HepG2 (cell line): ENCODE measurements around the gene SPTB. TPM values are rescaled to one million over a fixed set of nuclear protein-coding genes. Genes with fewer than 3 reads are reported as not detected.

Experiments used
- ASH2L ChIP-seq: fragments of 300-600, 200-600 bp; sonication (generic); IDR thresholded peaks from 2 replicates; pipeline ENCODE4 v1.7.0; 2017; ENCODE audit warnings: low read depth, mild to moderate bottlenecking, moderate library complexity, mixed read lengths, low read length; ENCODE audit not compliant: insufficient read length
- ATF7 ChIP-seq, 2 experiments: fragments of 450-650 bp in 1 of 2; sonication (generic) in 1 of 2; formaldehyde crosslinking in 1 of 2; IDR thresholded peaks; 2 replicates each; pipeline versions ENCODE4 v1.4.0 to v1.6.1; 2016 to 2020; ENCODE audit warnings: antibody characterized with exemption in 1 of 2, mild to moderate bottlenecking in 1 of 2, missing genetic modification reagents in 1 of 2
- ELF1 ChIP-seq: sonication (generic); formaldehyde crosslinking; IDR thresholded peaks from 2 replicates; pipeline ENCODE4 v1.4.0; 2020; ENCODE audit warnings: missing genetic modification reagents
- ELF4 ChIP-seq: sonication (generic); formaldehyde crosslinking; IDR thresholded peaks from 2 replicates; pipeline ENCODE4 v1.5.0; 2020; ENCODE audit warnings: missing genetic modification reagents, mild to moderate bottlenecking, moderate library complexity, borderline replicate concordance
- FOXA3 ChIP-seq: IDR thresholded peaks from 2 replicates; pipeline ENCODE4 v1.6.1; 2016; ENCODE audit warnings: missing genetic modification reagents, missing compliant biosample characterization
- GATAD1 ChIP-seq: IDR thresholded peaks from 2 replicates; pipeline ENCODE4 v1.6.1; 2016; ENCODE audit warnings: missing genetic modification reagents, missing compliant biosample characterization
- HBP1 ChIP-seq: IDR thresholded peaks from 2 replicates; pipeline ENCODE4 v1.6.1; 2016; ENCODE audit warnings: low read depth, control low read depth
- HOXD1 ChIP-seq: sonication (generic); formaldehyde crosslinking; IDR thresholded peaks from 2 replicates; pipeline ENCODE4 v1.5.0; 2020; ENCODE audit warnings: missing genetic modification reagents
- KMT2B ChIP-seq: IDR thresholded peaks from 2 replicates; pipeline ENCODE4 v1.6.1; 2016; ENCODE audit warnings: missing genetic modification reagents, missing compliant biosample characterization
- MAF1 ChIP-seq: sonication (generic); formaldehyde crosslinking; IDR thresholded peaks from 2 replicates; pipeline ENCODE4 v1.5.0; 2020; ENCODE audit warnings: missing genetic modification reagents, borderline replicate concordance
- NCOA5 ChIP-seq: sonication (generic); formaldehyde crosslinking; IDR thresholded peaks from 2 replicates; pipeline ENCODE4 v1.4.0; 2020; ENCODE audit warnings: missing genetic modification reagents
- NFE2L2 ChIP-seq: fragments of 150-350 bp; IDR thresholded peaks from 2 replicates; pipeline ENCODE4 v1.6.1; 2014; ENCODE audit warnings: low read length
- RBAK ChIP-seq: sonication (generic); formaldehyde crosslinking; IDR thresholded peaks from 2 replicates; pipeline ENCODE4 v1.5.1; 2020; ENCODE audit warnings: mild to moderate bottlenecking, missing genetic modification reagents
- SAP130 ChIP-seq: IDR thresholded peaks from 2 replicates; pipeline ENCODE4 v1.6.1; 2016; ENCODE audit warnings: low read depth
- SOX13 ChIP-seq, 3 experiments: fragments of 450-650 bp in 1 of 3; sonication (generic) in 1 of 3; formaldehyde crosslinking in 1 of 3; IDR thresholded peaks in 2 of 3; conservative IDR thresholded peaks in 1 of 3; 2 replicates each; pipeline versions ENCODE4 v1.5.0 to v1.6.1; 2016 to 2020; ENCODE audit warnings: antibody characterized with exemption in 1 of 3, mild to moderate bottlenecking in 1 of 3, missing compliant biosample characterization in 1 of 3, missing genetic modification reagents in 1 of 3, moderate library complexity in 1 of 3
- SRSF9 ChIP-seq: fragments of 200-400 bp; formaldehyde crosslinking; IDR thresholded peaks from 2 replicates; pipeline ENCODE4 v1.6.1; 2018; ENCODE audit warnings: borderline replicate concordance, mild to moderate bottlenecking, low read depth, low read length; ENCODE audit not compliant: insufficient read depth, poor library complexity, severe bottlenecking
- TCF7 ChIP-seq: sonication (generic); IDR thresholded peaks from 2 replicates; pipeline ENCODE4 v1.6.1; 2016; ENCODE audit warnings: antibody characterized with exemption, low read depth
- ZNF572 ChIP-seq: sonication (generic); formaldehyde crosslinking; IDR thresholded peaks from 2 replicates; pipeline ENCODE4 v1.5.1; 2020; ENCODE audit warnings: mild to moderate bottlenecking, missing genetic modification reagents
- ZNF619 ChIP-seq: sonication (generic); formaldehyde crosslinking; IDR thresholded peaks from 2 replicates; pipeline ENCODE4 v1.4.0; 2020; ENCODE audit warnings: mild to moderate bottlenecking, missing genetic modification reagents
- ZNF781 ChIP-seq: sonication (generic); formaldehyde crosslinking; IDR thresholded peaks from 2 replicates; pipeline ENCODE4 v1.5.1; 2020; ENCODE audit warnings: borderline replicate concordance, mild to moderate bottlenecking, missing genetic modification reagents; ENCODE audit errors: not compliant biosample characterization
- ZZZ3 ChIP-seq: sonication (generic); formaldehyde crosslinking; IDR thresholded peaks from 2 replicates; pipeline ENCODE4 v1.4.0; 2020; ENCODE audit warnings: missing genetic modification reagents, mild to moderate bottlenecking, borderline replicate concordance
- polyA plus RNA-seq, 8 experiments: library from polyadenylated mRNA; depleted of rRNA in 3 of 8; stranded (reverse) in 7 of 8; unstranded in 1 of 8; fragments of >200 nt; fragmentation: Illumina TruSeq in 4 of 8; extraction: Trizol in 4 of 8; gene quantifications; 2 replicates each; pipeline versions ENCODE4 v1.2.1 to v1.2.3, GENCODE V29; 2011 to 2016; ENCODE audit warnings: low read depth in 4 of 8, missing spikeins in 1 of 8, mixed read lengths in 1 of 8; ENCODE audit not compliant: insufficient read depth in 1 of 8
- total RNA-seq, 5 experiments: library from RNA; depleted of rRNA; stranded (reverse); fragments of >200 nt; fragmentation: Illumina TruSeq; extraction: Trizol; gene quantifications; 2 replicates each; pipeline ENCODE4 v1.2.3, GENCODE V29; 2016; ENCODE audit warnings: low read depth in 1 of 5
- TF ChIP-seq, protein P1 (sequence below): sonication (generic); formaldehyde crosslinking; IDR thresholded peaks from 2 replicates; pipeline ENCODE4 v1.5.0; 2020; ENCODE audit warnings: mild to moderate bottlenecking, missing genetic modification reagents, moderate library complexity
- TF ChIP-seq, protein P2 (sequence below): sonication (generic); formaldehyde crosslinking; IDR thresholded peaks from 2 replicates; pipeline ENCODE4 v1.4.0; 2020; ENCODE audit warnings: missing genetic modification reagents, low read depth, mild to moderate bottlenecking, borderline replicate concordance
- TF ChIP-seq, protein P3 (sequence below): sonication (generic); IDR thresholded peaks from 2 replicates; pipeline ENCODE4 v1.6.1; 2016; ENCODE audit warnings: low read depth, borderline replicate concordance

SPTB gene
- total and polyA plus RNA-seq, 2 of the 13 experiments (the other 11 are each of a cell fraction or from before 2014, with no cell fraction given): 0.01 to 0.02 TPM

- TF ChIP-seq, protein P1, sequence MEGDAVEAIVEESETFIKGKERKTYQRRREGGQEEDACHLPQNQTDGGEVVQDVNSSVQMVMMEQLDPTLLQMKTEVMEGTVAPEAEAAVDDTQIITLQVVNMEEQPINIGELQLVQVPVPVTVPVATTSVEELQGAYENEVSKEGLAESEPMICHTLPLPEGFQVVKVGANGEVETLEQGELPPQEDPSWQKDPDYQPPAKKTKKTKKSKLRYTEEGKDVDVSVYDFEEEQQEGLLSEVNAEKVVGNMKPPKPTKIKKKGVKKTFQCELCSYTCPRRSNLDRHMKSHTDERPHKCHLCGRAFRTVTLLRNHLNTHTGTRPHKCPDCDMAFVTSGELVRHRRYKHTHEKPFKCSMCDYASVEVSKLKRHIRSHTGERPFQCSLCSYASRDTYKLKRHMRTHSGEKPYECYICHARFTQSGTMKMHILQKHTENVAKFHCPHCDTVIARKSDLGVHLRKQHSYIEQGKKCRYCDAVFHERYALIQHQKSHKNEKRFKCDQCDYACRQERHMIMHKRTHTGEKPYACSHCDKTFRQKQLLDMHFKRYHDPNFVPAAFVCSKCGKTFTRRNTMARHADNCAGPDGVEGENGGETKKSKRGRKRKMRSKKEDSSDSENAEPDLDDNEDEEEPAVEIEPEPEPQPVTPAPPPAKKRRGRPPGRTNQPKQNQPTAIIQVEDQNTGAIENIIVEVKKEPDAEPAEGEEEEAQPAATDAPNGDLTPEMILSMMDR: 0 out of 2 replicates have a peak, but pooled peaks have one; percentile 4
- TF ChIP-seq SOX13 (IDR thresholded peaks at IDR 0.05): no peak
- TF ChIP-seq SOX13 (CRISPR knock-in tag; conservative IDR thresholded peaks at IDR 0.05 in 1 of 2, IDR thresholded peaks at IDR 0.05 in 1 of 2): peak in 1 of 2 experiments; percentile 21; a peak in 1 of 4 replicates
- TF ChIP-seq SAP130 (CRISPR knock-in tag): peak; percentile 94
- TF ChIP-seq NFE2L2: no peak
- no peak for TF ChIP-seq ATF7 (IDR thresholded peaks at IDR 0.05)
- TF ChIP-seq ATF7 (CRISPR knock-in tag; IDR thresholded peaks at IDR 0.05): peak; percentile 75; the same call in 1 of the 2 replicates
- TF ChIP-seq, protein P2, sequence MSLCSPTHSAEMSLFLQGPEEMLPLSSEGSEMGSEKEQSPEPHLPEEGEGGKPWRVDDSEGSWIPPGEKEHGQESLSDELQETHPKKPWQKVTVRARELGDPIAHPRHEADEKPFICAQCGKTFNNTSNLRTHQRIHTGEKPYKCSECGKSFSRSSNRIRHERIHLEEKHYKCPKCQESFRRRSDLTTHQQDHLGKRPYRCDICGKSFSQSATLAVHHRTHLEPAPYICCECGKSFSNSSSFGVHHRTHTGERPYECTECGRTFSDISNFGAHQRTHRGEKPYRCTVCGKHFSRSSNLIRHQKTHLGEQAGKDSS (CRISPR knock-in tag): peak; percentile 58; the same call in 1 of the 2 replicates
- no peak for TF ChIP-seq MAF1 (CRISPR knock-in tag)
- TF ChIP-seq RBAK (CRISPR knock-in tag): no peak
- peak; percentile 88 for TF ChIP-seq KMT2B (CRISPR knock-in tag)
- TF ChIP-seq HOXD1 (CRISPR knock-in tag): 0 out of 2 replicates have a peak, but pooled peaks have one; percentile 32
- peak; percentile 86; the same call in 1 of the 2 replicates for TF ChIP-seq ELF4
- TF ChIP-seq TCF7: no peak
- TF ChIP-seq GATAD1 (CRISPR knock-in tag): peak; percentile 86
- TF ChIP-seq, protein P3, sequence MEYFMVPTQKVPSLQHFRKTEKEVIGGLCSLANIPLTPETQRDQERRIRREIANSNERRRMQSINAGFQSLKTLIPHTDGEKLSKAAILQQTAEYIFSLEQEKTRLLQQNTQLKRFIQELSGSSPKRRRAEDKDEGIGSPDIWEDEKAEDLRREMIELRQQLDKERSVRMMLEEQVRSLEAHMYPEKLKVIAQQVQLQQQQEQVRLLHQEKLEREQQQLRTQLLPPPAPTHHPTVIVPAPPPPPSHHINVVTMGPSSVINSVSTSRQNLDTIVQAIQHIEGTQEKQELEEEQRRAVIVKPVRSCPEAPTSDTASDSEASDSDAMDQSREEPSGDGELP: no peak
- TF ChIP-seq NCOA5 (CRISPR knock-in tag): no peak
- no peak for TF ChIP-seq ZNF781 (CRISPR knock-in tag)
- TF ChIP-seq ZNF619 (CRISPR knock-in tag): 0 out of 2 replicates have a peak, but pooled peaks have one; percentile 44
- peak; percentile 97 for TF ChIP-seq ELF1 (CRISPR knock-in tag)
- peak; percentile 41; the same call in 1 of the 2 replicates for TF ChIP-seq ZZZ3 (CRISPR knock-in tag)
- no peak for TF ChIP-seq SRSF9
- TF ChIP-seq FOXA3: peak; percentile 69
- TF ChIP-seq ZNF572 (CRISPR knock-in tag): no peak
- 0 out of 2 replicates have a peak, but pooled peaks have one; percentile 64 for TF ChIP-seq HBP1
- peak; percentile 96 for TF ChIP-seq ASH2L
Measured at GRCh38 chr14:64914237-64915028, 34.7 kb upstream of the SPTB start, which contains the start of gene CHURC1 (continued).
